Measurements from ENCODE around the gene FOXI3.

FOXI3 gene

DNA sequence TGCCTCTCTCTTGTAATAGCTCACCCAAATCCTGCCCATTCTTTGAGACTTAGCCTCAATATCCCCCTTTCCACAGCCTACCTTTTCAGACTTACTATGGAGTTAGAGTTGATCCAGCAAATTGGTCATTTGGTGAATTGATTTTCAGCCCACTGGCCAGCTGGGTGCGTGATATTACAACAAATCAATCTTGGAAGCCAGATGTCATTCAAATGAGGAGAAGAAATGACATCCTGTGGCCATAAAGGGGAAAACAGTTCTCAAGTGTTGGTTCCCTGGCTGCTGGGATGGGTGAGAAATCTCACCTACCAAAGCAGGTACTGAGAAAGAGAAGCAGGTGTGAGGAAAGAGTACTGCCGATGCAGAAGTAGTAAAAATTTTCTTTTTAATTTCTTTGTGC, 36.7 kb upstream of the FOXI3 start:
- Histone ChIP-seq H3K36me3 (ENCODE audit: control insufficient read depth in 2 of 2, insufficient read depth in 1 of 2, low read length in 2 of 2) (no peaks in the 10 kb centered on the region), H3K27ac (ENCODE audit: extremely low read depth, low read depth, low read length) (no peak overlapping the region), H3K4me3 (ENCODE audit: low read depth, low read length) (no peak overlapping the region), H3K4me1 (ENCODE audit: control insufficient read depth, insufficient read depth, low read length) (no peaks in the 10 kb centered on the region), H3K9me3 (ENCODE audit: control insufficient read depth, insufficient read depth, low read depth, low read length) (no peaks in the 10 kb centered on the region)
- CTCF ChIA-PET = interaction anchor here (1.0 kb wide), 1 partner anchor 297 kb away, joined by 3 read pairs; no protein-coding TSS in a partner anchor
- TF ChIP-seq GLI2 (tag by site-specific recombination; IDR thresholded peaks at IDR 0.05; ENCODE audit: borderline replicate concordance, low read depth) = no peak
- 0 out of 2 replicates have a peak, but pooled peaks have one; percentile 24 for TF ChIP-seq CTCF (tag by site-specific recombination; IDR thresholded peaks at IDR 0.05)
- TF ChIP-seq ZFP41 (tag by site-specific recombination; IDR thresholded peaks at IDR 0.05; ENCODE audit: borderline replicate concordance) = no peak
- no peak for TF ChIP-seq ZNF391 (tag by site-specific recombination; IDR thresholded peaks at IDR 0.05; ENCODE audit: borderline replicate concordance, low read depth)
- TF ChIP-seq SP3 (tag by site-specific recombination; IDR thresholded peaks at IDR 0.05) = no peak
- POLR2A ChIA-PET = no interaction called here

DNA sequence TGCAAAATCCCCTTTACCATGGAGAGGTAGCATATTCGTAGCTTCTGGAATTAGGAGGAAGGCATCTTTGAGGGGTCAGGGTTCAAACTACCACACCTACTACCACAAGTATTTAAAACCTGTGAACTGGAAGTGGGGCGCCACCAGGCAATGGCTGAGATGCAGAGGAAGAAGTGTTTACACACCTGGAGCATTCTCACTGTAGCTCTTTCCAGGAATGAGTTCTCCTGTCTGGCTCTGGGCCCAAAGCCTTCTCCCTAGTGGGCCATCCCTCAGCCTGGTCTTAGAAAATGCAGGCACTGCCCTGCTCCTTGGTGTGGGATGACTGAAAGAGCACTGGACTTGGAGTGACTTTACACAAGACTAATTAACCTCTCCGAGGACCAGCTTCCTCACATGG, 30.7 kb upstream of the FOXI3 start:
- H3K9me3 ChIP-seq (ENCODE audit: control insufficient read depth, insufficient read depth, low read depth, low read length) = no peaks in the 10 kb centered on the region
- H3K36me3 ChIP-seq (ENCODE audit: control insufficient read depth in 2 of 2, insufficient read depth in 1 of 2, low read length in 2 of 2) = no peaks in the 10 kb centered on the region
- H3K27ac ChIP-seq (ENCODE audit: extremely low read depth, low read depth, low read length) = no peak overlapping the region
- no peak for TF ChIP-seq ZNF514 (tag by site-specific recombination; IDR thresholded peaks at IDR 0.05)
- no peak for TF ChIP-seq ZNF311 (tag by site-specific recombination; IDR thresholded peaks at IDR 0.05; ENCODE audit: borderline replicate concordance)
- TF ChIP-seq, protein P1, sequence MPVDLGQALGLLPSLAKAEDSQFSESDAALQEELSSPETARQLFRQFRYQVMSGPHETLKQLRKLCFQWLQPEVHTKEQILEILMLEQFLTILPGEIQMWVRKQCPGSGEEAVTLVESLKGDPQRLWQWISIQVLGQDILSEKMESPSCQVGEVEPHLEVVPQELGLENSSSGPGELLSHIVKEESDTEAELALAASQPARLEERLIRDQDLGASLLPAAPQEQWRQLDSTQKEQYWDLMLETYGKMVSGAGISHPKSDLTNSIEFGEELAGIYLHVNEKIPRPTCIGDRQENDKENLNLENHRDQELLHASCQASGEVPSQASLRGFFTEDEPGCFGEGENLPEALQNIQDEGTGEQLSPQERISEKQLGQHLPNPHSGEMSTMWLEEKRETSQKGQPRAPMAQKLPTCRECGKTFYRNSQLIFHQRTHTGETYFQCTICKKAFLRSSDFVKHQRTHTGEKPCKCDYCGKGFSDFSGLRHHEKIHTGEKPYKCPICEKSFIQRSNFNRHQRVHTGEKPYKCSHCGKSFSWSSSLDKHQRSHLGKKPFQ (tag by site-specific recombination; IDR thresholded peaks at IDR 0.05) = no peak
- no peak for TF ChIP-seq MEIS1 (CRISPR knock-in tag; IDR thresholded peaks at IDR 0.05; ENCODE audit: borderline replicate concordance)
- TF ChIP-seq, protein P2, sequence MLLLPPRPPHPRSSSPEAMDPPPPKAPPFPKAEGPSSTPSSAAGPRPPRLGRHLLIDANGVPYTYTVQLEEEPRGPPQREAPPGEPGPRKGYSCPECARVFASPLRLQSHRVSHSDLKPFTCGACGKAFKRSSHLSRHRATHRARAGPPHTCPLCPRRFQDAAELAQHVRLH (tag by site-specific recombination; IDR thresholded peaks at IDR 0.05) = no peak
- TF ChIP-seq BCL11B (tag by site-specific recombination; IDR thresholded peaks at IDR 0.05; ENCODE audit: low read depth) = no peak
- no peak for TF ChIP-seq EGR2 (tag by site-specific recombination; IDR thresholded peaks at IDR 0.05; ENCODE audit: low read depth)
- no peak for TF ChIP-seq ZFP37 (tag by site-specific recombination; IDR thresholded peaks at IDR 0.05)
- TF ChIP-seq ZNF10 (tag by site-specific recombination; IDR thresholded peaks at IDR 0.05) = no peak
- TF ChIP-seq, protein P3, sequence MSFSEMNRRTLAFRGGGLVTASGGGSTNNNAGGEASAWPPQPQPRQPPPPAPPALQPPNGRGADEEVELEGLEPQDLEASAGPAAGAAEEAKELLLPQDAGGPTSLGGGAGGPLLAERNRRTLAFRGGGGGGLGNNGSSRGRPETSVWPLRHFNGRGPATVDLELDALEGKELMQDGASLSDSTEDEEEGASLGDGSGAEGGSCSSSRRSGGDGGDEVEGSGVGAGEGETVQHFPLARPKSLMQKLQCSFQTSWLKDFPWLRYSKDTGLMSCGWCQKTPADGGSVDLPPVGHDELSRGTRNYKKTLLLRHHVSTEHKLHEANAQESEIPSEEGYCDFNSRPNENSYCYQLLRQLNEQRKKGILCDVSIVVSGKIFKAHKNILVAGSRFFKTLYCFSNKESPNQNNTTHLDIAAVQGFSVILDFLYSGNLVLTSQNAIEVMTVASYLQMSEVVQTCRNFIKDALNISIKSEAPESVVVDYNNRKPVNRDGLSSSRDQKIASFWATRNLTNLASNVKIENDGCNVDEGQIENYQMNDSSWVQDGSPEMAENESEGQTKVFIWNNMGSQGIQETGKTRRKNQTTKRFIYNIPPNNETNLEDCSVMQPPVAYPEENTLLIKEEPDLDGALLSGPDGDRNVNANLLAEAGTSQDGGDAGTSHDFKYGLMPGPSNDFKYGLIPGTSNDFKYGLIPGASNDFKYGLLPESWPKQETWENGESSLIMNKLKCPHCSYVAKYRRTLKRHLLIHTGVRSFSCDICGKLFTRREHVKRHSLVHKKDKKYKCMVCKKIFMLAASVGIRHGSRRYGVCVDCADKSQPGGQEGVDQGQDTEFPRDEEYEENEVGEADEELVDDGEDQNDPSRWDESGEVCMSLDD (tag by site-specific recombination; IDR thresholded peaks at IDR 0.05) = no peak
- no peak for TF ChIP-seq ZNF518A (tag by site-specific recombination; conservative IDR thresholded peaks at IDR 0.05; ENCODE audit: low read depth)
- no peak for TF ChIP-seq ZNF624 (tag by site-specific recombination; IDR thresholded peaks at IDR 0.05)
- no peak for TF ChIP-seq ZFP41 (tag by site-specific recombination; IDR thresholded peaks at IDR 0.05; ENCODE audit: borderline replicate concordance)
- no peak overlapping the region for H3K4me3 ChIP-seq (ENCODE audit: low read depth, low read length)
- H3K4me1 ChIP-seq (ENCODE audit: control insufficient read depth, insufficient read depth, low read length) = no peaks in the 10 kb centered on the region
- POLR2A ChIA-PET = no interaction called here
- CTCF ChIA-PET = interaction anchor here (0.6 to 0.7 kb wide), 2 partner anchors 10 to 107 kb away, joined by 3 read pairs; no protein-coding TSS in a partner anchor
